Osteoblast (primary cell): ENCODE measurements around the gene MAD1L1. TPM values are rescaled to one million over a fixed set of nuclear protein-coding genes. Genes with fewer than 3 reads are reported as not detected.

ENCODE experiments used
- DNase-seq: peaks from one replicate; pipeline ENCODE4 v3.0.0; 2011; ENCODE audit warnings: low spot score, mixed read lengths; ENCODE audit not compliant: insufficient read length; ENCODE audit errors: missing footprints
- H2AFZ ChIP-seq: 2 replicates; pipeline ENCODE4 v1.6.0; 2011; ENCODE audit warnings: mild to moderate bottlenecking, low read length
- H3K27ac ChIP-seq: 2 replicates; pipeline ENCODE4 v1.5.1; 2011; ENCODE audit warnings: mild to moderate bottlenecking, low read depth, low read length, moderate library complexity
- H3K27me3 ChIP-seq: 2 replicates; pipeline ENCODE4 v1.6.0; 2012; ENCODE audit warnings: mild to moderate bottlenecking, control low read depth, inconsistent platforms, low read length, moderate library complexity; ENCODE audit not compliant: insufficient read depth
- H3K36me3 ChIP-seq: 2 replicates; pipeline ENCODE4 v1.5.1; 2011; ENCODE audit warnings: mild to moderate bottlenecking, low read length, control low read depth, moderate library complexity; ENCODE audit not compliant: insufficient read depth
- H3K4me1 ChIP-seq: 2 replicates; pipeline ENCODE4 v1.5.1; 2011; ENCODE audit warnings: mild to moderate bottlenecking, low read length, control low read depth, moderate library complexity; ENCODE audit not compliant: insufficient read depth
- H3K4me2 ChIP-seq: 2 replicates; pipeline ENCODE4 v1.6.0; 2011; ENCODE audit warnings: mild to moderate bottlenecking, low read length; ENCODE audit not compliant: insufficient read depth
- H3K4me3 ChIP-seq: fragments of 200-600 bp; sonication (generic); 3 replicates; pipeline ENCODE4 v1.5.1; 2012; ENCODE audit warnings: mild to moderate bottlenecking, low read length, inconsistent platforms; ENCODE audit not compliant: insufficient read depth
- H3K79me2 ChIP-seq: 2 replicates; pipeline ENCODE4 v1.6.0; 2012; ENCODE audit warnings: mild to moderate bottlenecking, low read length, control low read depth, inconsistent platforms; ENCODE audit not compliant: insufficient read depth
- H3K9me3 ChIP-seq: 2 replicates; pipeline ENCODE4 v1.5.1; 2011; ENCODE audit warnings: low read depth, low read length, control low read depth
- H4K20me1 ChIP-seq: 2 replicates; pipeline ENCODE4 v1.6.0; 2012; ENCODE audit warnings: mild to moderate bottlenecking, low read length, control low read depth; ENCODE audit not compliant: insufficient read depth
- CTCF ChIP-seq: IDR thresholded peaks from 2 replicates; pipeline ENCODE4 v1.5.1; 2011; ENCODE audit warnings: mild to moderate bottlenecking, low read depth, low read length, moderate library complexity; ENCODE audit errors: extremely low read depth
- total RNA-seq: library from RNA; depleted of rRNA; stranded (reverse); fragments of >200 nt; gene quantifications from 2 replicates; pipeline ENCODE4 v1.2.3, GENCODE V29; 2012

Gene MAD1L1
- total RNA-seq, 1 donor: 66.2 TPM

GRCh38 chr7:1864161-1864940 is 368.4 kb downstream of the MAD1L1 start:
- no peaks in the 10 kb centered on the region for H3K79me2 ChIP-seq
- DNase-seq: no peak
- no peak for TF ChIP-seq CTCF
- H3K4me3 ChIP-seq: no peak overlapping the region
- no peaks in the 10 kb centered on the region for H3K27me3 ChIP-seq
- H4K20me1 ChIP-seq: peaks cover 2% of the 10 kb centered on the region
- no peak overlapping the region for H2AFZ ChIP-seq
- no peaks in the 10 kb centered on the region for H3K9me3 ChIP-seq
- no peak overlapping the region for H3K4me2 ChIP-seq
- H3K36me3 ChIP-seq: no peaks in the 10 kb centered on the region
- H3K27ac ChIP-seq: no peak overlapping the region
- H3K4me1 ChIP-seq: no peaks in the 10 kb centered on the region

- no peak overlapping the region for H3K4me2 ChIP-seq
- DNase-seq: no peak
- no peak for TF ChIP-seq CTCF
- peaks cover 2% of the 10 kb centered on the region for H4K20me1 ChIP-seq
- no peaks in the 10 kb centered on the region for H3K9me3 ChIP-seq
- no peak overlapping the region for H3K27ac ChIP-seq
- no peaks in the 10 kb centered on the region for H3K36me3 ChIP-seq
- no peak overlapping the region for H2AFZ ChIP-seq
- no peaks in the 10 kb centered on the region for H3K27me3 ChIP-seq
- no peak overlapping the region for H3K4me3 ChIP-seq
- H3K79me2 ChIP-seq: no peaks in the 10 kb centered on the region
- no peaks in the 10 kb centered on the region for H3K4me1 ChIP-seq
Measured at GRCh38 chr7:1863091-1863900, 369.4 kb downstream of the MAD1L1 start.

GRCh38 chr7:1862560-1862959 is 370.2 kb downstream of the MAD1L1 start:
- H2AFZ ChIP-seq: no peak overlapping the region
- no peaks in the 10 kb centered on the region for H3K36me3 ChIP-seq
- H3K4me3 ChIP-seq: no peak overlapping the region
- H3K27me3 ChIP-seq: no peaks in the 10 kb centered on the region
- peaks cover 2% of the 10 kb centered on the region for H4K20me1 ChIP-seq
- no peaks in the 10 kb centered on the region for H3K4me1 ChIP-seq
- no peak overlapping the region for H3K27ac ChIP-seq
- no peak for DNase-seq
- no peak for TF ChIP-seq CTCF
- H3K79me2 ChIP-seq: no peaks in the 10 kb centered on the region
- H3K4me2 ChIP-seq: no peak overlapping the region
- no peaks in the 10 kb centered on the region for H3K9me3 ChIP-seq
